Central memory CD4-positive, alpha-beta T cell (primary cell): Measurements from ENCODE around the gene GSDME.
"Not testable (repeated sequence)": the region's sequence is repeated elsewhere in the genome, so short reads cannot be mapped to it uniquely, and the experiment has no call there.

Experiments used
- DNase-seq: peaks from one replicate; pipeline ENCODE4 v3.0.0; 2022
- total RNA-seq, 3 experiments: gene quantifications; one replicate each; lab custom pipeline; 2026; lab: John Stamatoyannopoulos, UW

The GSDME gene
- total RNA-seq, result 0 to 1.4 (median 0) reads per million in 3 experiments

GRCh38 chr7:24757353-24758275, at the start of gene GSDME:
GSDME (minus strand) TSS chr7:24757464; CDS start chr7:24749774, 7,690 bp downstream.
- DNase-seq, result no peak

GRCh38 chr7:24802300-24802699, 45.0 kb upstream of the GSDME start:
- DNase-seq, result no peak

GRCh38 chr7:24801883-24802282, 44.6 kb upstream of the GSDME start:
- no peak for DNase-seq

GRCh38 chr7:24800667-24801066, 43.4 kb upstream of the GSDME start:
- no peak for DNase-seq

GRCh38 chr7:24800073-24800472, 42.8 kb upstream of the GSDME start:
- no peak for DNase-seq

- DNase-seq, result no peak
These were observed 42.2 kb upstream of the GSDME start for GRCh38 chr7:24799506-24799905.

GRCh38 chr7:24798261-24798660, 41.0 kb upstream of the GSDME start:
- DNase-seq, result no peak

GRCh38 chr7:24797270-24797669, 40.0 kb upstream of the GSDME start:
- no peak for DNase-seq

- DNase-seq, result no peak
These were observed 38.1 kb upstream of the GSDME start for GRCh38 chr7:24795407-24795767.

- DNase-seq, result not testable (repeated sequence)
These were observed 37.6 kb upstream of the GSDME start for GRCh38 chr7:24794751-24795406.

GRCh38 chr7:24793982-24794648, 36.9 kb upstream of the GSDME start:
- DNase-seq, result no peak

GRCh38 chr7:24788961-24789576, 31.8 kb upstream of the GSDME start:
- no peak for DNase-seq

GRCh38 chr7:24788075-24788474, 30.8 kb upstream of the GSDME start:
- no peak for DNase-seq

GRCh38 chr7:24786941-24787340, 29.7 kb upstream of the GSDME start:
- no peak for DNase-seq

GRCh38 chr7:24786306-24786705, 29.0 kb upstream of the GSDME start:
- no peak for DNase-seq

- no peak for DNase-seq
These were observed 27.0 kb upstream of the GSDME start for GRCh38 chr7:24784277-24784676.

GRCh38 chr7:24783698-24784097, 26.4 kb upstream of the GSDME start:
- DNase-seq, result no peak

- DNase-seq, result no peak
These were observed 23.8 kb upstream of the GSDME start for GRCh38 chr7:24781106-24781505.

GRCh38 chr7:24779283-24779655, 22.0 kb upstream of the GSDME start:
- DNase-seq, result no peak

GRCh38 chr7:24778543-24779282, 21.4 kb upstream of the GSDME start:
- no peak for DNase-seq

GRCh38 chr7:24777806-24778205, 20.5 kb upstream of the GSDME start:
- no peak for DNase-seq

- no peak for DNase-seq
These were observed 16.4 kb upstream of the GSDME start for GRCh38 chr7:24773646-24774045.
